Cortex of kidney (tissue), 1 donor: ENCODE results near the gene BLMH.
"Not testable (repeated sequence)": the region's sequence is repeated elsewhere in the genome, so short reads cannot be mapped to it uniquely, and the experiment has no call there.

Experiments
- DNase-seq: peaks from one replicate; lab custom pipeline; 2025; lab: John Stamatoyannopoulos, UW

BLMH gene

GRCh38 chr17:30248786-30249185, 43.0 kb downstream of the BLMH start:
- no peak for DNase-seq

DNA sequence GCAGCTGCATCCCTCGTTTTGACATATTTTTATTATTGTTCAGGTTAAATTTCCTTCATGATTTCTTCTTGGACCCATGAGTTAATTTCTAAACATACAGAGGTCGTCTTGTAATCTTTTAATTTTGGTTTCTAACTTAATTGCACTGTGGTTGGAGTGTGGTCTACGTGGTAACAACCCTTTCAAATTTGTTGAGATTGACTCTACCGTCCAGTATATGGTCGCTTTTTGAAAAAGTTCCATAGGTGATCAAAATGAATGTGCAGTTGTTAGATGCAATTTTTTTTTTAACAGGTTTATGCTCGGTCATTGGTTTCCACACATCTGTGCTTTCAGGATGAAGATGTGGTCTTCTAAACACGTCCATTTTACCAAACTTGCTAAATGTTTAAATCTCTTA, 45.3 kb downstream of the BLMH start:
- DNase-seq, result no peak

DNA sequence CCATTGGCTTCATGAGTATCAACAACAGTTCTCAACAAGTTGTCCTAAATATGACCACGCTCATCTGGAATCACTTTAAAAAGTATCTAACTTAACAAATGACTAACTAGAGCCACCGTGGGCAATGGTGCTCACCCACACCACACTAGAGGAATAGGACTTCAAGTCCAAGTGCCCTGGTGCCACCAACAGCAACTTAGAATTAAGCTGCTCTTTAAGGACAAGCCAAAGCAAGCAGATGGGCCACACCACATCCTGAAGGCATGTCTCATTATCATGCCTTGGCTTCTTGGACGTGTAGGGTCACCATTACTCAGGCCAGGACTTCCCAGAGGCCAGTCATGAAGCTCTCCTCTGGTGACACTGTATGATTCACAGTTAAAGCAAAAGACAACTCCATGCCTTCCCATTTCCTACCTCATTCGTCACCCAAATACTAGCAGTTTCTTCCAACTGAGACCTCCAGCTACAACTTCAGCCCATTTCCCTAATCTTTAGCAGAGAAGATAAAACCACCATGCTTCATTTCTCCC, 46.8 kb downstream of the BLMH start:
- no peak for DNase-seq

DNA sequence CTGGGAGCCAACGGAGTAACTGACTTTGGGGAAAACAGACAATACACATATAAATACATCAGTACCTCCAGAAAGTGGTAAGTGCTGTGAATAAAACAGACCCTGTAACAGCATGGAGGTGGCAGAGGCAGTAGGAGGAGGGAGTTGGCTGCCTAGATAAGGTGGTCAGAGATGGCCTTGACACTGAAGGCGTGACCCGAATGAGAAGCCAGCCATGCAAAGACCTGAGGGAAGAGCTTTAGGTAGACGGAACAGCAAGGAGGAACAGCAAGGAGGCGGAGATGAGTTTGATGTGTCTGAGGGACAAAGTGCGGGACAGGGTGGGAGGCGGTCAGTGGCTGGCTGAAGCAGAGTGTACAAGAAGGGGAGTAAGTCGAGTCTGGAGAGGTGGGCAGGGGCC, 48.2 kb downstream of the BLMH start:
- DNase-seq, result no peak

DNA sequence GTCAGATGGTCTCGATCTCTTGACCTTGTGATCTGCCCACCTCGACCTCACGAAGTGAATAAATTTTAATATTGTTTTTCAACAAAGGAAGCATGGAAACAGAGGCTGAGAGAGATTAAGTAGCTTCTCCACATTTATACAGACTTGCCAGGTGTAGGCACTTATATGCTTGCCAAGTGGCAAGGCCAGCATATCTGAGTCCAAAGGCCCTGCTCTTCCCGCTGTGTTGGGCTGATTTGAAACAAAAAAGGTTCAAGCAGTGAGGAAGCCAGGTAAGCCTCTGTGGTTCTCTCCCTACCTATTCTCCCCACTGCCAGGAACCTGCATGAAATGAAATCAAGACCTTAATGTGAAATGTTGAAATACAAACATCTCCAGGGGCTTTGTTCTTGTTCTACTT, 48.7 kb downstream of the BLMH start:
- DNase-seq, result no peak

DNA sequence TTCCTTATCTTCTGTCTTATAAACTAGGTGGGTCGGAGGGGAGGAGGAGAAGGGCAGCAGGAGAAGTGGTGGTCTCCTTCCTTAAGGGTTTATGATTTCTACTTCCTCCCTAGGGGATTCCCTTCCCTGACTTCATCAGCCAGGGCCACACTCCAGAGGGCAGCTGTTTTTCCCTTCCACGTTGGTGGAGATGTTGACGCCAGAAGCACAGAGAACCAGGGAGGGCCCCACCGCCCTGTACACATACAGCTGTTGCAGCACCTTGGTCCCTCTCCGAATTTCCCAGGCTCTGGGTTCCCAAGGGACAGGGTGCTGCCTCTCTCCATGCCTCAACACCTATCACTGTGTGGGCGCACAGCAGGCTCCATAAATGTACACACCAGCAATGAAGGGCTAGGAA, 50.7 kb downstream of the BLMH start:
- no peak for DNase-seq

DNA sequence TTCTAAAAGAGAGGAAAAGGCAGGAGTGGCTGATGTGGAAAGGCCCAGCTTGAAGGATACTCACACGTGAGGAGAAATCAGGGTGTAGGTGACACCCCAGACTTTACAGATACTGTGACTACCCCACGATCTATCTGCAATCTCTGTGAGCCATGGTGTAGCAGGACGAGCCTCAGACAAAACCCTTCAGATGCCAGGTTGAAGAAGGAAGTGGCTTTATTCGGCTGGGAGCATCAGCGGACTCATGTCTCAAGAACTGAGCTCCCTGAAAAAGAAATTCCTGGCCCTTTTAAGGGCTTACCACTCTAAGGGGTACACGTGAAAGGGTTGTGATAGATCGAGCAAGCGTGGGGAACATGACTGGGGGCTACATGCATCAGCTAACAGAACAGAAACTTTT, 51.6 kb downstream of the BLMH start:
- DNase-seq, result no peak

DNA sequence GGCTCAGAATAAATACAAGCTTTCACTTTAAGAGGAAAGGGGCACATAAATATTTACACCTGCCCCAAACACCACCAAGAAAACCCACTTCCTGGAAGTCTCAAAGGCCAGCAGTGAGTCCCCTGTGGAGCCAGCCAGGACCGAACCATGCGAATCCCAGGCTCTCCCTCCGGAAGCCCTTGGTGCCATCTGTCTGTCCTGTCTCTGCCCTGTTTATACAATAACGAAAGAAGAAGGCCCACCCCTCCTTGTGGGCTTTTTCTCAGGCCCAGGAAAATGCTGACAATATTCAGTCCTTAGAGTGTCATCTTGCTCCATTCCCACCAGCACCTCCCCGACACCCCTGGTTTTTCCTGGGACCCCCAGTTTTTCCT, 52.7 kb downstream of the BLMH start:
- no peak for DNase-seq

GRCh38 chr17:30238387-30239088, 53.2 kb downstream of the BLMH start:
- DNase-seq, result no peak

GRCh38 chr17:30238003-30238344, 53.8 kb downstream of the BLMH start:
- DNase-seq, result no peak

- DNase-seq, result no peak
These were observed 54.3 kb downstream of the BLMH start for GRCh38 chr17:30237296-30238002.

- no peak for DNase-seq
These were observed 55.0 kb downstream of the BLMH start for GRCh38 chr17:30236766-30237165.

DNA sequence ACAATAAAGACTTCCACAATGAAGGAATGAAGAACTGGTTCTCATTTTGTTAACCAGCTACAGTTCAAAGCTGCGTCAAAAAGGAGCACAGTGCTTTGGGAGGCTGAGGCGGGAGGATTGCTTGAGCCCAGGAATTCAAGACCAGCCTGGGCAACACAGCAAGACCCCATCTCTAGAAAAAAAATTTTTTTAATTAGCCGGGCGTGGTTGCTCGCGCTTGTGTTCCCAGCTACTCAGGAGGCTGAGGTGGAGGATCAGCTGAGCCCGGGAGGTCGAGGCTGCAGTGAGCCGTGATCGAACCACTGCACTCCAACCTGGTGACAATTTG, 55.5 kb downstream of the BLMH start:
- no peak for DNase-seq

- no peak for DNase-seq
These were observed 56.1 kb downstream of the BLMH start, which contains the start of gene SLC6A4 for GRCh38 chr17:30235386-30236296. TSS of gene SLC6A4 (minus strand) at chr17:30235697. CDS start at chr17:30221958, 13,739 bp downstream.

DNA sequence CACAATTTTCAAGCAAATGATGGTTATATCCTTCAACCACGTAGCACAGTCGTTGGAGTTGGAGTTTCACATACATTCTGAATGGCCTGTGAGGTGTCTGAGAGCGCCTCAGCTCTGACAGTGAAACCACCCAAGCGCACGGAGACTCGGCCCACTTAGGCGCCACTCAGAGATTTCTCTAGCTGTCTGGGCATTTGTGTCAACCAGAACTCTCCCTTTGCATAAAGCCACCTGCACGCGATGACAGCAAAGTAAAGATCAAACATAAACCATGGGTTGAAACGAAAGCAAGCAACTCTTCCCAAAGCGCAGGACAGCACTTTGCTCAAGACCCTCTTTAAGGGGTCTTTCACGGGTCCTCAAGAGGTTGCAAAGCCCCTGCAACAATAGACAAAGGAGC, 56.8 kb downstream of the BLMH start:
- DNase-seq, result no peak

DNA sequence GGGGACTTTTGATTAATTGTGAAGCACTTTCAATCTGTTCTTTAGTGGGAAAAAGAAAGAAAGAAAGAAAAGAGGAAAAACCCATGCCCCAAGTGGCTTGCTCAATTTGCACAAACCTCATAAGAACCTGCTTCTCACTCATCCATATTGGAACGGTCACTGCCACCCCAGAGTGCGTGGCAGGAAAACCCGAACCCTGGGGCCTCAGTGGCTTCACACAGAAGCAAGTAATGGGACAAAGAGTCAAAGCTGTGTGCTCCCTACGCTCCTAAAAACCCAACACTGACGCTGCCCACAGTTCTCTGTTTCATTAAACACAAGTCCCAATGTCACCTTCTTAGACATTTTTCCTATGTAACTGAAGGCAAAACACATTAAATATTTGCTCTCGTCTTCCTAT, 57.4 kb downstream of the BLMH start:
- DNase-seq, result no peak

GRCh38 chr17:30232824-30233427, 58.8 kb downstream of the BLMH start:
- DNase-seq, result no peak

- DNase-seq, result no peak
These were observed 59.5 kb downstream of the BLMH start for GRCh38 chr17:30232015-30232823.

DNA sequence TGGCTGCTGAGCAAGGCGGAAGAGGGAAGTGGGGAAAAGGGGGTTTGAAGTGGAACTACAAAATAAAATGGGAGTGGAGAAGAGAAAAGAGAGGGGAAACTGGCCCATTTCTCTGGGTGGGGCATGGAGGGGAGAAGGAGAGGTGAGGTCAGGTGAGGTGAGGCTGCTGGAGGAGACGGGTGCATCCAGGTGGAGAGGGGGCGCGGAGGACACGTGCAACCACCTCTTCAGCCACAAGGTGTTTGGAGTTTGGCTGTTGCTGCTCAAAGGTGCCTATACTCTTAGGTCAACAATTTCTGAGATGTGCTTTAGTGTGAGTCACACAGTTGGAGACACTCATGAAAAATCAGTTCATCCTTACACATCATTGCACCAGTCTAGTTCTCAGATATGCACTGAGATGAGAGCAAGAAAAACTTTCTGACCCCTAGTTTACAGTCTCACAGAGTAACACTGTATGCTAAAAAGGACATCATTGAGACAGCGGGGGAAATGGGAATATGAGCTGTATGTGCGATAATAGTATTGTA, 61.1 kb downstream of the BLMH start:
- no peak for DNase-seq

DNA sequence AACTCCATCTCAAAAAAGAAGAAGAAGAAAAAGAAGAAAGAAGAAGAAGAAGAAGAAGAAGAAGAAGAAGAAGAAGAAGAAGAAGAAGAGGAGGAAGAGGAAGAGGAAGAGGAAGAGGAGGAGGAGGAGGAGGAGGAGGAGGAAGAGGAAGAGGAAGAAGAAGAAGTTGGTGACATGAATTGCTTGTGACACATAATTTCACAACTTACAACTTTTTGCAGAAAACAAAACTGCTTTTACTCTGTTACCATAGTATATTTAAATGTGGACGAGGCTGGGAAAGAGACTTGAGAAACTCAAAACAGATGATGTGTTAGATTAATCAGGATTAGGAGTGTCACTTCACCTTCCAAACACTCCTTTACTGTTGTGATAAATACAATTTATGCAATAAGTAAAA, 61.7 kb downstream of the BLMH start:
- not testable (repeated sequence) for DNase-seq

DNA sequence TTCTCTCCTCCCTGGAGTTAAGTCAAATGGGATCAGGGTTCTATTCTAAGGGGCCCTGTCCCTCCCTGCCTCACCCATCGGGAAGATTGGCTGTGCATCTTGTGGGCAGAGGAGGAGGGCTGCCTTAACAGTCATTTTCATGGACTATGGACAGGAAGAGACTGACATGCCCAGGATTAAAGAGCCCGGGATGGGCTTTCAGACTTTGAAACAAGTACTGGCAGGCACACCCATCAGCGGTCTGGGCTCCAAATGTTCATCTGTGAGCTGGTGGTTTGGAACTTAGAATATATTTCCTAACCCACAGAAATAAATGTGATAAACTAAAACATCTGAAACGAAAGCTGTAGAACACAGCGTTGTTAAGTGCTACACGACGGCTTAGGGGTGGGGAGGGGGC, 62.7 kb downstream of the BLMH start:
- DNase-seq, result no peak
